Measurements from ENCODE around the gene BOD1. TPM values are rescaled to one million over a fixed set of nuclear protein-coding genes. Genes with fewer than 3 reads are reported as not detected.

The BOD1 gene
- total RNA-seq, 1 donor, result 68.9 TPM

- TF ChIP-seq, protein P1, sequence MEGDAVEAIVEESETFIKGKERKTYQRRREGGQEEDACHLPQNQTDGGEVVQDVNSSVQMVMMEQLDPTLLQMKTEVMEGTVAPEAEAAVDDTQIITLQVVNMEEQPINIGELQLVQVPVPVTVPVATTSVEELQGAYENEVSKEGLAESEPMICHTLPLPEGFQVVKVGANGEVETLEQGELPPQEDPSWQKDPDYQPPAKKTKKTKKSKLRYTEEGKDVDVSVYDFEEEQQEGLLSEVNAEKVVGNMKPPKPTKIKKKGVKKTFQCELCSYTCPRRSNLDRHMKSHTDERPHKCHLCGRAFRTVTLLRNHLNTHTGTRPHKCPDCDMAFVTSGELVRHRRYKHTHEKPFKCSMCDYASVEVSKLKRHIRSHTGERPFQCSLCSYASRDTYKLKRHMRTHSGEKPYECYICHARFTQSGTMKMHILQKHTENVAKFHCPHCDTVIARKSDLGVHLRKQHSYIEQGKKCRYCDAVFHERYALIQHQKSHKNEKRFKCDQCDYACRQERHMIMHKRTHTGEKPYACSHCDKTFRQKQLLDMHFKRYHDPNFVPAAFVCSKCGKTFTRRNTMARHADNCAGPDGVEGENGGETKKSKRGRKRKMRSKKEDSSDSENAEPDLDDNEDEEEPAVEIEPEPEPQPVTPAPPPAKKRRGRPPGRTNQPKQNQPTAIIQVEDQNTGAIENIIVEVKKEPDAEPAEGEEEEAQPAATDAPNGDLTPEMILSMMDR (IDR thresholded peaks at IDR 0.05; ENCODE audit: insufficient read depth, low read length), result no peak
- peak overlapping the region; percentile 6 for H3K4me3 ChIP-seq (ENCODE audit: low read depth, low read length)
- DNase-seq (ENCODE audit: low read depth), result no peak
Observed at GRCh38 chr5:173630724-173631365, 14.4 kb upstream of the BOD1 start.

DNA sequence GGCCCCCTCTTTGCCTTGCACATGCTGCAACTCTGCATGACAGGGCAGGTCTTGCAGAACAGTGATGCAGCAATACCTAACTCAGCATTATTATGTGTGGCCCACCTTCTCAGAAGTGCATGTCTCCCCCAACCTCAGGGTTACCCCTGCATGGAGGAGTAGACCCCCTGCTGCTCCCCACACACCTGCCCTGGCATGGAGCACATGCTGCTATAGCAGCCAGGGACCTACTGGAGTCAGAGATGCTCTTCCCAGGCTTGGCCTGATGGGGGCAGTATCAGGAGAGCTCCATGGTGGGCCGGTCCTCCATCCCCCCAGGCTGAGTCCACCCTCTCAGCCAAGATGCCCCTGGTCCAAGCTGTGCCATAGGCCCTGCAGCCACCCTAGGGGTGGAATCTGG lies 13.2 kb upstream of the BOD1 start:
- H3K4me3 ChIP-seq (ENCODE audit: low read depth, low read length), result no peak overlapping the region
- TF ChIP-seq, protein P1 (IDR thresholded peaks at IDR 0.05; ENCODE audit: insufficient read depth, low read length), result peak; percentile 12
- DNase-seq (ENCODE audit: low read depth), result no peak

GRCh38 chr5:173628501-173628900 lies 12.1 kb upstream of the BOD1 start:
- TF ChIP-seq, protein P1 (IDR thresholded peaks at IDR 0.05; ENCODE audit: insufficient read depth, low read length), result no peak
- H3K4me3 ChIP-seq (ENCODE audit: low read depth, low read length), result no peak overlapping the region
- DNase-seq (ENCODE audit: low read depth), result no peak

DNA sequence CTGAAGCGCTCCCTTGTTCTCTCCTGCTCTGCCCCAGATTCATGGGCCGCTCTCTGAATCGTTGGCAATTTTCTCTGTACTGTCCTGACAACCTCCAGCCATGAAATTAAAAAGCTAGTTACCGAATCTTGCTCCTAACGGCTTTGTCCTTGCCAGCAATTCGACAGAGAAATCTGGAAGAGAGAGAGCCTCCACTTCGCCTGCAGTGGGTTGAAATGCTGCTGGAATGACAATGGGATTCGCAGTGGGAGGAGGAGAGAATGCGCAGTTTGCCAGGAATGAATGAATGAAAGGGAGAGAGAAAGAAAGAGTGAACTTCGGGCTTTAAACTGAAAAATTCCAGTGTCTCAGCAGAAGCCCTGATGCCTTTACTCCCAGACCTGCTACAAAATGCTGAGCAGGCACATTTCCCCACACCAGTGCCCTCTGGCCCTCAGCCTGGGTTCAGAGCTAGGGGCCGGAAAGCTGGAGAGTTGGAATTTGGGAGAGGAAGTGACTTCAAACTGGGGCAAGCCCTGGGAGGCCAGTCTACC lies 11.5 kb upstream of the BOD1 start:
- TF ChIP-seq, protein P1 (IDR thresholded peaks at IDR 0.05; ENCODE audit: insufficient read depth, low read length), result no peak
- DNase-seq (ENCODE audit: low read depth), result no peak
- no peak overlapping the region for H3K4me3 ChIP-seq (ENCODE audit: low read depth, low read length)

GRCh38 chr5:173627271-173627670 lies 10.8 kb upstream of the BOD1 start:
- TF ChIP-seq, protein P1 (IDR thresholded peaks at IDR 0.05; ENCODE audit: insufficient read depth, low read length), result no peak
- no peak for DNase-seq (ENCODE audit: low read depth)
- H3K4me3 ChIP-seq (ENCODE audit: low read depth, low read length), result no peak overlapping the region

GRCh38 chr5:173626505-173626820 lies 10.0 kb upstream of the BOD1 start:
- DNase-seq (ENCODE audit: low read depth), result no peak
- no peak overlapping the region for H3K4me3 ChIP-seq (ENCODE audit: low read depth, low read length)
- TF ChIP-seq, protein P1 (IDR thresholded peaks at IDR 0.05; ENCODE audit: insufficient read depth, low read length), result no peak

Data from fibroblast of the aortic adventitia (primary cell).